ENCODE measurements around the gene RAB10. TPM values are rescaled to one million over a fixed set of nuclear protein-coding genes. Genes with fewer than 3 reads are reported as not detected.

The RAB10 gene
- total and polyA plus RNA-seq, 8 donors = 22.2 to 591 (median 71.7) TPM

DNA sequence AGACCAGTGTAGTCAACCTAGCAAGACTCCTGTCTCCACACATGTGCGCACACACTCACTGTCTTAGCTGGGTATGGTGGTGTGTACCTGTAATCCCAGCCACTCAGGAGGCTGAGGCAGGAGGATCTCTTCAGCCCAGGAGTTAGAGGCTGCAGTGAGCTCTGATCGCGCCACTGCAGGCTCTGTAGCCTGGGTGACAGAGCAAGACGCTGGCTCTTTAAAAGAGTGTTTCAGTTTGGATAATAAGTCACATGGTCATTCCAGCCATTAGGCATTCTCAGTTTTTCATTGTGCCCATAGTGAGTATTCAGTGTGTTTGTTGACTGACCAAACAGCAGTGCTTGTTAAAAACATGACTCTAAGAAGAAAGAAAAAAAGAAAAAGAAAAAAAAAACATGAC, 31.0 kb downstream of the RAB10 start:
- intact Hi-C loops (cut with DNase I; ENCODE audit: low total_unique reads) = no loop called here
- peaks cover 13 to 49% (median 29%) of the 10 kb centered on the region in 4 donors for H3K4me1 ChIP-seq
- TF ChIP-seq POLR2A (IDR thresholded peaks at IDR 0.05) = no peak
- no peak for TF ChIP-seq POLR2AphosphoS5 (IDR thresholded peaks at IDR 0.05)
- no peak for TF ChIP-seq EP300 (IDR thresholded peaks at IDR 0.05)
- TF ChIP-seq, protein P1, sequence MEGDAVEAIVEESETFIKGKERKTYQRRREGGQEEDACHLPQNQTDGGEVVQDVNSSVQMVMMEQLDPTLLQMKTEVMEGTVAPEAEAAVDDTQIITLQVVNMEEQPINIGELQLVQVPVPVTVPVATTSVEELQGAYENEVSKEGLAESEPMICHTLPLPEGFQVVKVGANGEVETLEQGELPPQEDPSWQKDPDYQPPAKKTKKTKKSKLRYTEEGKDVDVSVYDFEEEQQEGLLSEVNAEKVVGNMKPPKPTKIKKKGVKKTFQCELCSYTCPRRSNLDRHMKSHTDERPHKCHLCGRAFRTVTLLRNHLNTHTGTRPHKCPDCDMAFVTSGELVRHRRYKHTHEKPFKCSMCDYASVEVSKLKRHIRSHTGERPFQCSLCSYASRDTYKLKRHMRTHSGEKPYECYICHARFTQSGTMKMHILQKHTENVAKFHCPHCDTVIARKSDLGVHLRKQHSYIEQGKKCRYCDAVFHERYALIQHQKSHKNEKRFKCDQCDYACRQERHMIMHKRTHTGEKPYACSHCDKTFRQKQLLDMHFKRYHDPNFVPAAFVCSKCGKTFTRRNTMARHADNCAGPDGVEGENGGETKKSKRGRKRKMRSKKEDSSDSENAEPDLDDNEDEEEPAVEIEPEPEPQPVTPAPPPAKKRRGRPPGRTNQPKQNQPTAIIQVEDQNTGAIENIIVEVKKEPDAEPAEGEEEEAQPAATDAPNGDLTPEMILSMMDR (IDR thresholded peaks at IDR 0.05) = no peak
- no peak overlapping the region for H3K4me3 ChIP-seq
- H3K27ac ChIP-seq = no peak overlapping the region
- H3K27me3 ChIP-seq = no peaks in the 10 kb centered on the region
- H3K36me3 ChIP-seq = peaks cover 0 to 36% (median 9%) of the 10 kb centered on the region in 4 donors
- no peak for DNase-seq
- H3K9me3 ChIP-seq = no peaks in the 10 kb centered on the region
- WGBS, 5 donors = 90 to 97% (median 91%) methylated on average over 4 of the region's 4 CpGs

DNA sequence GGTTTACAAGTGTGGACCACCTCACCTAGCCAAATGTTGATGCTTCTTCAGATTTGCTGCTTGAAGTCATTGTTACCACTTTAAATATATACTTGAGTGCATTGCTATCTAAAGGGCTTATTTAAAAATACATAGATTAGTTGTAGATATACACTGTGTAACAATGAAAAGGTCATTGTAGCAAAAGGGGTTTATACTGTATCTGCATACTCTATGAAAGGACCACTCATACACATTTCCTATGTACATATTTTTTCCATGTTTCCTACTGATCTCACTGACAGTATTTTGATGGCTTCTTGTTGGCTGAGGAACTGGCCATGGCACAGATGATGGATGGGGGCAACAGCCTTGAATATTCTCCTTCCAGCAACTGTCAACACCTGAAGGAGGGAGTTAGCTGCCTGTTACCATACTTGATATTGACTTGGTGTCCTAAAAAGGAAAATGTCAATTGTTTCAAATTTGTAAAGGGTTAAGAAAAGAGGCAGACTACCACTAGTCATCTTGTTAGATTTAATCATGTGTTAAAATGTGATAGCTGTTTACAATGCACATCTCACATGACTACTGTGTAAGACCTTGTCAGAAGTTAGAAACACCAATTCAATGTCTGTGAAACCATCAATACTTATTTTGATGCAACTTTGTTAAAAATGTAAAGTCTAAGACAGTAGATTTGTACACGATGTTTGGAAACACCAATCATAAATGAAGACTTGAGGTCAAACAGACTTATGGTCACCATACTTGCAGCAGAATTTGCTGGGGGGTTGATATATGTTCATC, 33.5 kb downstream of the RAB10 start:
- WGBS, 5 donors = 81 to 94% (median 90%) methylated on average over 1 of the region's 1 CpG
- DNase-seq = no peak
- intact Hi-C loops (cut with DNase I; ENCODE audit: low total_unique reads) = no loop called here
- H3K4me3 ChIP-seq = no peak overlapping the region
- no peaks in the 10 kb centered on the region for H3K27me3 ChIP-seq
- peak overlapping the region in 1 of 5 donors; percentile 23 for H3K27ac ChIP-seq
- peaks cover 13 to 69% (median 35%) of the 10 kb centered on the region in 4 donors for H3K4me1 ChIP-seq
- H3K36me3 ChIP-seq = peaks cover 0 to 15% (median 3%) of the 10 kb centered on the region in 4 donors
- no peaks in the 10 kb centered on the region for H3K9me3 ChIP-seq
- no peak for TF ChIP-seq POLR2AphosphoS5 (IDR thresholded peaks at IDR 0.05)
- no peak for TF ChIP-seq EP300 (IDR thresholded peaks at IDR 0.05)
- TF ChIP-seq, protein P1 (IDR thresholded peaks at IDR 0.05) = no peak
- no peak for TF ChIP-seq POLR2A (IDR thresholded peaks at IDR 0.05)

DNA sequence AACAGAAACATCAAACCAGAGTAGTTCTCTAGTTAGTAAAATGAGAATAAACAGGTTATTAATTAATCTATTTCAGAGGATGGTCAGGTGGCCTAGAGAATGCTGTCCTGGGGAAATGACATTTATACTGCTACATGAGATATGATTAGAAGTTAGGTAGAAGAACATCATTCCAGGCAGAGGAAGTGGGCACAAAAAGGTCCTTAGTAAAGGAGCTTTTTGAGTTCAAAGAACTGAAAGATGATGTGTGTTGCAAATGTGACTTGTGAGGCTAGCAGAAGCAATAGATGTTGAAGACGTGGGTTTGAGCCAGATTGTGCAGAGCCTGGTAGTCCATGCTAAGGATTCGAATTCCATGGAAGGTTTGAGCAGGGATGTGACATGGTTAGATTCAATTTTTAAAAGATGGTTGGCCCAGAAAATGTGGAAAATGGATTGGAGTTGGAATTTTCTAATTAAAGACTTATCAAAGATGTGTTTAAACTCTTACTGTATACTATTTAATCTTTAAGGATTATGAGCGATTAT, 34.2 kb downstream of the RAB10 start:
- no peaks in the 10 kb centered on the region for H3K9me3 ChIP-seq
- H3K27me3 ChIP-seq = no peaks in the 10 kb centered on the region
- peaks cover 18 to 76% (median 40%) of the 10 kb centered on the region in 4 donors for H3K4me1 ChIP-seq
- WGBS, 5 donors = 60 to 88% (median 64%) methylated on average over 2 to 3 of the region's 3 CpGs
- H3K4me3 ChIP-seq = no peak overlapping the region
- TF ChIP-seq EP300 (IDR thresholded peaks at IDR 0.05) = no peak
- H3K36me3 ChIP-seq = peaks cover 0 to 13% (median 2%) of the 10 kb centered on the region in 4 donors
- intact Hi-C loops (cut with DNase I; ENCODE audit: low total_unique reads) = no loop called here
- H3K27ac ChIP-seq = peak overlapping the region in 3 of 5 donors; percentile 14 to 47 (median 23)
- no peak for DNase-seq

DNA sequence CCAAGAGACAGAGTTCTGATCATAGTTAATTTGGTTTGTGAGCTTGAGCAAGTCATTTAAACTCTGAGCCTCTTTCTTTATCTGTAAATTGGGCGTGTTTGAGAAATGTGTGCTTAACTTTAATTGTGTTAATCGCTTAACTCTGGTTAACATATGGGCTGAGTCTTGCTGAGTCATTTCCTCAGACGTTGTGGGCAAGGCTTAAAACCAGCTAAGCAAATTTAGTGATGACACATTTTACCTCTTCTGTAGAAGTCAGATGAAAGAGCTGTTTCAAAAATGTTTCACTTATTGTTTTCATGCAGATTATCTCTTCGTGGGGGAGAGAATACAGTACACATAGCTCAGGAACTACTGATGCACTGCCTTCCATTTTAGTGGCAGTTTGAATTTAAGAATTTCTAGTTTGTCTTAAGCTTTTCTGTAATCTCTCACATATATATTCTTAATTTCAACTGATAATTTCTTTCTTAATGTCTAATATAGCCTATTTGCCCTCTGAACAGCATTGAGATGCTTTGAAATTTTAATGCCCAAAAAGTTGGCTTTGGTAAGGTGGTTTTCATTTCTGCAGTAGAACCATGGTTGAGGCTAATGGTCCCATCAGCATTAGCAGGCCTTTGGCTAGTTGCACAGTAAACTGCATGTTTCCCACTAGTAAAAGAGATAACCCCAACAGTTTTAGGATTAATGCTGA, 34.9 kb downstream of the RAB10 start:
- intact Hi-C loops (cut with DNase I; ENCODE audit: low total_unique reads) = no loop called here
- peak in 1 of 2 donors; percentile 60 for DNase-seq
- WGBS, 5 donors = 10 to 16% (median 12%) methylated on average over 4 of the region's 4 CpGs
- no peak overlapping the region for H3K4me3 ChIP-seq
- peaks cover 0 to 12% (median under 1%) of the 10 kb centered on the region in 4 donors for H3K36me3 ChIP-seq
- TF ChIP-seq POLR2A (IDR thresholded peaks at IDR 0.05) (no peak), POLR2AphosphoS5 (IDR thresholded peaks at IDR 0.05) (peak in 1 of 3 donors; percentile 38)
- no peaks in the 10 kb centered on the region for H3K9me3 ChIP-seq
- peak overlapping the region in 3 of 5 donors; percentile 14 to 47 (median 23) for H3K27ac ChIP-seq
- H3K4me1 ChIP-seq = peaks cover 24 to 80% (median 47%) of the 10 kb centered on the region in 4 donors
- H3K27me3 ChIP-seq = no peaks in the 10 kb centered on the region

DNA sequence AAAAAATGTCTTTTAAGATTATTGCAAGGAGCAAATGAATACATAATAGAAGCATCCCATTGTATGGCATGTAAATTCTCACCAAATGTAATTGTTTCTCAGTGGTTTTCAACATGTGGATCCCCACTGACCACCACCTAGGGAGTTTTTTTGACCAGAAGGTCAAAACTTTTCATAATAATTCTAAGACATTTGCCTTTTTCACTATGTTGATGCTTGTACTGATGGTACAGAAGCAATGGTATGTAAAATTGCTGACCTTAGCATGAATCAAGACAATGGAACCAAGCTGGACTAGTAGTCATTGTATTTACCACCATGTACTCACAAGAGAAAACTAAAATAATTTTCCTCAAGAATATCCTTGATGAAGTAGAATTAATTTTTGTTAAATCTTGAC, 36.8 kb downstream of the RAB10 start:
- Histone ChIP-seq H3K4me1 (peaks cover 31 to 86% (median 54%) of the 10 kb centered on the region in 4 donors), H3K27ac (no peak overlapping the region), H3K36me3 (peaks cover 0 to 9% (median 0%) of the 10 kb centered on the region in 4 donors), H3K9me3 (no peaks in the 10 kb centered on the region), H3K4me3 (no peak overlapping the region), H3K27me3 (no peaks in the 10 kb centered on the region)
- intact Hi-C loops (cut with DNase I; ENCODE audit: low total_unique reads) = no loop called here
- TF ChIP-seq POLR2AphosphoS5 (IDR thresholded peaks at IDR 0.05) (no peak), EP300 (IDR thresholded peaks at IDR 0.05) (no peak), POLR2A (IDR thresholded peaks at IDR 0.05) (no peak)
- TF ChIP-seq, protein P1 (IDR thresholded peaks at IDR 0.05) = no peak
- DNase-seq = no peak

All from stomach (tissue), 9 donors.